HFFc6 (cell line): ENCODE measurements around the gene TMEM233. TPM values are rescaled to one million over a fixed set of nuclear protein-coding genes. Genes with fewer than 3 reads are reported as not detected.
A peak's percentile ranks its signal among the peaks of the same experiment; 100 is the strongest.

Experiments
- DNase-seq: peaks from one replicate; pipeline ENCODE4 v3.0.0-alpha.2; 2018
- H3K27ac Mint-ChIP-seq: 2 replicates; pipeline ENCODE4 v1.8.0; 2020; ENCODE audit warnings: mild to moderate bottlenecking, mixed read lengths
- H3K27me3 Mint-ChIP-seq: 2 replicates; pipeline ENCODE4 v1.8.0; 2021; ENCODE audit warnings: mild to moderate bottlenecking, moderate library complexity, mixed read lengths; ENCODE audit not compliant: insufficient read depth
- H3K36me3 Mint-ChIP-seq: 2 replicates; pipeline ENCODE4 v1.8.0; 2021; ENCODE audit warnings: low read depth, mixed read lengths
- H3K4me1 Mint-ChIP-seq: 2 replicates; pipeline ENCODE4 v1.8.0; 2020; ENCODE audit warnings: low read depth, mixed read lengths
- H3K4me3 Mint-ChIP-seq: 2 replicates; pipeline ENCODE4 v1.8.0; 2020; ENCODE audit warnings: mild to moderate bottlenecking, moderate library complexity, mixed read lengths
- H3K9me3 Mint-ChIP-seq: 2 replicates; pipeline ENCODE4 v1.8.0; 2020; ENCODE audit warnings: mild to moderate bottlenecking, mixed read lengths
- CTCF ChIP-seq: fragments of 200-600 bp; sonication (generic); IDR thresholded peaks from 2 replicates; pipeline ENCODE4 v1.5.0; 2021; ENCODE audit warnings: antibody characterized with exemption, mild to moderate bottlenecking
- total RNA-seq, 6 experiments: library from RNA; stranded (reverse); fragmentation: NEBNext Ultra II Directional; extraction: Animal tissue kit (Norgen Biotek cat#: 25700); gene quantifications; 2 replicates in 1 of 6; 3 replicates in 5 of 6; pipeline ENCODE4 v1.2.3, GENCODE V29; 2021

TMEM233 gene
- total RNA-seq, 6 experiments from 2014 or later = not detected

GRCh38 chr12:119594399-119594730, 791 bp downstream of the TMEM233 start:
- Mint-ChIP-seq H3K4me3 (no peak overlapping the region), H3K27ac (no peak overlapping the region), H3K9me3 (no peaks in the 10 kb centered on the region; the same call in 1 of the 2 replicates), H3K4me1 (peaks cover 7% of the 10 kb centered on the region), H3K36me3 (no peaks in the 10 kb centered on the region), H3K27me3 (peaks cover 11% of the 10 kb centered on the region)
- no peak for DNase-seq
- no peak for TF ChIP-seq CTCF

GRCh38 chr12:119594772-119595445, 1.3 kb downstream of the TMEM233 start:
- peaks cover 11% of the 10 kb centered on the region for H3K27me3 Mint-ChIP-seq
- H3K36me3 Mint-ChIP-seq = no peaks in the 10 kb centered on the region
- H3K4me3 Mint-ChIP-seq = peak overlapping the region; percentile 51
- TF ChIP-seq CTCF = no peak
- no peak for DNase-seq
- H3K9me3 Mint-ChIP-seq = no peaks in the 10 kb centered on the region; the same call in 1 of the 2 replicates
- no peak overlapping the region for H3K27ac Mint-ChIP-seq
- peaks cover 7% of the 10 kb centered on the region for H3K4me1 Mint-ChIP-seq

- no peaks in the 10 kb centered on the region; the same call in 1 of the 2 replicates for H3K9me3 Mint-ChIP-seq
- no peak for DNase-seq
- peaks cover 11% of the 10 kb centered on the region for H3K27me3 Mint-ChIP-seq
- no peak for TF ChIP-seq CTCF
- H3K4me1 Mint-ChIP-seq = peaks cover 7% of the 10 kb centered on the region; the same call in 1 of the 2 replicates
- H3K27ac Mint-ChIP-seq = no peak overlapping the region
- no peak overlapping the region for H3K4me3 Mint-ChIP-seq
- no peaks in the 10 kb centered on the region for H3K36me3 Mint-ChIP-seq
Observed at GRCh38 chr12:119598159-119598558, 4.6 kb downstream of the TMEM233 start.

- Mint-ChIP-seq H3K27ac (no peak overlapping the region), H3K27me3 (no peaks in the 10 kb centered on the region; the same call in 1 of the 2 replicates), H3K36me3 (no peaks in the 10 kb centered on the region), H3K4me3 (no peak overlapping the region), H3K9me3 (no peaks in the 10 kb centered on the region), H3K4me1 (no peaks in the 10 kb centered on the region)
- no peak for DNase-seq
- no peak for TF ChIP-seq CTCF
Observed at GRCh38 chr12:119601877-119602733, 8.5 kb downstream of the TMEM233 start.

- no peak for TF ChIP-seq CTCF
- H3K4me3 Mint-ChIP-seq = no peak overlapping the region
- no peaks in the 10 kb centered on the region; the same call in 1 of the 2 replicates for H3K27me3 Mint-ChIP-seq
- no peaks in the 10 kb centered on the region for H3K36me3 Mint-ChIP-seq
- no peak for DNase-seq
- peaks cover 2% of the 10 kb centered on the region; the same call in 1 of the 2 replicates for H3K9me3 Mint-ChIP-seq
- no peaks in the 10 kb centered on the region for H3K4me1 Mint-ChIP-seq
- no peak overlapping the region for H3K27ac Mint-ChIP-seq
Observed at GRCh38 chr12:119602734-119603094, 9.1 kb downstream of the TMEM233 start.
